GM18868 (cell line): ENCODE results near the gene SNCAIP.
"Not testable (repeated sequence)": the region's sequence is repeated elsewhere in the genome, so short reads cannot be mapped to it uniquely, and the experiment has no call there.

ENCODE experiments used
- ATAC-seq: cut with Tn5 transposase; IDR thresholded peaks from one replicate; pipeline ENCODE4 v1.9.1; 2021; ENCODE audit warnings: mild to moderate bottlenecking, moderate library complexity; ENCODE audit not compliant: unreplicated experiment

SNCAIP gene

GRCh38 chr5:122312591-122313406 lies 762 bp downstream of the SNCAIP start:
- peak; percentile 26 for ATAC-seq

- ATAC-seq = no peak
Observed at GRCh38 chr5:122314036-122314435, 2.0 kb downstream of the SNCAIP start.

DNA sequence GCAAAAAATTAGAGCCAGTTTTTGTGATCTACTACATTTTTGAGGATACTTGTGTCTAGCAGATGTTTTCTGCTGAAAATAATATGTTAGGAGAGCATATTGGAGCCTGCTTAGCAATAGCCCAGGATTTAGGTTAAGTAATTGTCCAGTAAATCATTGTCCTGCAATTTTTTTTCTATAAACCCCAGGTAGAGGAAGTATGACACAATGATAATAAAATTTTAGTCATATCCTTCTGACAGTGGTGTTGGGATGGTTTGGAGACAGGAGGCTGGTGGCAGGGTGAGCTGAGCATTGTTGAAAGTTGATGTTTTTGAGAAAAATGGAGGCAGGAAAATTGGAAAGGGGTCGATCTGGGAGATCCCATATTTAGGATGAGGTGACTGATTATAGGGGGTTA lies 3.5 kb downstream of the SNCAIP start:
- ATAC-seq = no peak

DNA sequence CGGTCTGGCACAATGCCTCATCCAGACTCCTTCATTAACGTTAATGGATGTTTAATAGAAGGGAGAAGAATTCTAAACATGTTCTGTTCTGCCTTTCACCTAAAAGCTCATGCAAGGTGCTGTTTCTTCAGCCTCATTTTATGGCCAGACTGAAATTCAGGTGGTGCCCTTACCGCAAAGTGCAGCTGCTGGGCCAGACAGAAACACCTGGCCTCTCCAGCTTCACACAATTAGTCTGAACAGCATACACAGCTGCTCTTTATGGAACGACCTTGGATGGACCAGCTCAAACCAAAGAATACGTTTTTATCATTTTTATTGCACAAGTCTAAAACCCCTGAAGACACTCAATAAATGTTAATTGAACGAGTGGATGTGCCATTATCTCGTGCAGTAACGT lies 4.6 kb downstream of the SNCAIP start:
- ATAC-seq = no peak

GRCh38 chr5:122319897-122320296 lies 7.9 kb downstream of the SNCAIP start:
- ATAC-seq = no peak

DNA sequence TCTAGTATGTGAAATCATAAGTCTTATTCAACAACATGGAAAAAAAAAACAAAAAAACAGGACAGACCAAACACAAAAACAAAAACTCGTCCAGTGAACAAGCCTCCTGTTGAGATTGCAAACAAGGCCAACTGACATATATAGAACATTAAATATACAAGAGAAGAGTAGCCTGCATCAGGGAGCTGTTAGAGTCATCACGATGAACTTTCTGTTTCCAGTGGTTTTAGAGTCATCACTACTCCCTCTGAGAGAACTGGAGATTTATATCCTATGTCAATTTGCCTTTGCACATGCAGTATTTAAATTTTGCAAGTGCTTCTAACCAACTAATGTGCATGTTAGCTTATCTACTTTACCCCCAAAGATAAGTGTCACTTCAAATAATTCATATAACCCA lies 9.9 kb downstream of the SNCAIP start:
- ATAC-seq = no peak

DNA sequence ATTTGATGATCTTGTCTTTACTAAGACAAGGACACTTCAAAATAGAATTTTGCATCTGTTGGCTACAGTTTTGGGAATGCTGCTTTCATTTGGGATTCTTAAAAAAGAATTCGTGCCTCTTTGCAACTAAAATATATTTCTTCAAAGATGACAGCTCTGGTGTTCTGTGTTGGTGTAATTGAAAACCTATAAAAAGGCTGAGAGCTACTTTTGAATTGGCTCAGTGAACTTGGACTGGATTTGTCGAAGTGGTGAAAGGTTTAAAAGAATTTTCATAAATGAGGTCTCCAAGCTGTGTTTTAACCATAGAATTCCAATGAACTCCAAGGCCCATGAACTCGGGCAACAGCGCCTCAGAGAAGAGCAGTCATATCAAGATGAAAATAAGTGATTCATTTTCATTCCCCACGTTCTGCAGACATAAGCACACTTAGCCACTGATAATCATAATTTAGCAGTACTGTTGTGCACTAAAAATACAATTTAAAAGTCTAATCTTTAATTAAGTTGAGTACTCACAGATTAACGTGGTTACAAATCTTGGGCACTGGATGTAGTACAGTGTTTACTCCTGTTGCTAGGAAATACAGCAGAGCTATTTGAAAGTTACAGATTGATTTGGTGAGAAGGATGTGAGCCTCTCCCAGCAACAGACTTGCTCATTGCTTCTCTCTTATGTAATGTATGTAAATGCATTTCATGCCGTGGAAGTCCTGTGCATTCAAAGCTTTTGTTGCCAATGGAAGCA lies 10.9 kb downstream of the SNCAIP start:
- no peak for ATAC-seq

GRCh38 chr5:122323738-122324137 lies 11.7 kb downstream of the SNCAIP start:
- no peak for ATAC-seq

DNA sequence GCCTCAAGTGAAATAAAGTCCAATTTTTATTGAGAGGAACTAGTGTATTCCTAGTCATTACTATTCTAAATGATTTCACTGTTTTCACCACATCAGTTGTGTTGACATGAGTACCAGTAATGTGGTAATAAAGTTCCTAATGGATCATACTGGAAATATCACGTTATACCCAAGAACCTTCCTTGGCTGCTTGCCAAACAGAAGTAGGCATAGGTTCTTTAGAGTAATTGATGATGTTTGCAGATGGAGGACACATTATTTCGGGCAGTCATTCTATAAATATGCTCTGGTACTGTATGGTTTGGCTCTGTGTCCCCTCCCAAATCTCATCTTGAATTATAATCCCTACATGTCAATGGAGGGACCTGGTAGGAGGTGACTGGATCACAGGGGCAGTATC lies 15.1 kb downstream of the SNCAIP start:
- ATAC-seq = no peak

- ATAC-seq = no peak
Observed at GRCh38 chr5:122330881-122331280, 18.8 kb downstream of the SNCAIP start.

GRCh38 chr5:122332599-122333555 lies 20.8 kb downstream of the SNCAIP start:
- no peak for ATAC-seq

DNA sequence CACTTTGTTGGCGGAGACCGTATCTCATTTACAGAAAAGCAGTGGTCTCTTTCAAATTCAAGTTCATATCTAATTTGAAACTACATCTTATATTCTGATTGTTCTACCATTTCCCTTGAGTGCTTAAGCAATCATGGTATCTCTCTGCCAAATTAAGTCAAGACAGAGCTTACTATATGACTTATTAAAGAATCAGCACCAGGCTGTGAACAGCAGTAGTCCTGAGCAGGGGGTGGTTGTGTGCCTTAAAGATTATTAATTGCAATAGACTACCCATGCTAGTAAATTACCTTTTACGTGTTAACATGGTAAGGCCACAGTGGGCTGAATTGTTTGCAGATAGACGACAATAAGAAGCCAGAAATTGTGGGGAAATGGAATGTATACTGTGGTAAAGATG lies 21.5 kb downstream of the SNCAIP start:
- ATAC-seq = no peak

GRCh38 chr5:122339591-122339990 lies 27.6 kb downstream of the SNCAIP start:
- ATAC-seq = no peak

GRCh38 chr5:122341087-122341486 lies 29.1 kb downstream of the SNCAIP start:
- ATAC-seq = peak; percentile 73

DNA sequence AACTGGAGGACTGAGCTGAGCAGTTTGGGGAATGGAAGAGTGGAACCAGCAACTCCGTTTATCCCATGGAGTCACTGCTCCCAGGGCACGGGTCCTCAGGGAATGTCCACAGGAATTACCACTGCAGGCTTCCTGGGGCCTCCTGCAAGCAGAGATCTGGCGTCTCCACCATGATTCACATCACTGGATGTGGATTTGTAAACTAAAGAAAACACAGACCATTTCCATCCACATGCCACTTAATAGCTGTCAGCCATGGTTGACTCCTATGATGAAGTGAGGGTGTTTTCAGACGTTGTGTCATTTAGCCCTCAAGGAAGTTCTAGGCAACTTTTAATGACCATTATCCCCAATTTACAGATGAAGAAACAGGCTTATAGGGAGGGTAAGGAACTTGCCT lies 30.2 kb downstream of the SNCAIP start:
- ATAC-seq = no peak

GRCh38 chr5:122346897-122347581 lies 35.0 kb downstream of the SNCAIP start:
- ATAC-seq = no peak

DNA sequence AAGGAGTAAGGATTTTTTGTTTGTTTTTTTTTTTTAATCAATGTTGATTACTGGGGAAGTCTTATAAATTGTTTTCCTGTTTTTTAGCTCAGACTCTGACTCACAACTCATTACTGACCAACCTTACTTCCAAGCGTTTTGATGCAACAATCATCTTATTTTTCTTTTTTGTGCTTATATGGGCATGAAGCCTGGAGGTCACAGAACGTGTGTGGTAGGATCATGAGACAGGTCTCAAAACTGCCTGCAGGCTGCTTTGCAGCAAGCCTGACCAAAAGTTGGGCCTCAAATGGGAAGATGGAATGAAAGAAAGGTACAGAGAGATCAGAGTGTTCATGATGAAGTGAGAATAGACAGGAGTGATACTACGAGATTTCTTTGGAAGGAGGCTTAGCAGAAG lies 38.5 kb downstream of the SNCAIP start:
- no peak for ATAC-seq

- no peak for ATAC-seq
Observed at GRCh38 chr5:122351416-122352157, 39.5 kb downstream of the SNCAIP start.

GRCh38 chr5:122352331-122352730 lies 40.3 kb downstream of the SNCAIP start:
- ATAC-seq = no peak

GRCh38 chr5:122353361-122353760 lies 41.3 kb downstream of the SNCAIP start:
- not testable (repeated sequence) for ATAC-seq
